Gastroesophageal sphincter (tissue), 4 donors: ENCODE measurements around the gene FEM1B. TPM values are rescaled to one million over a fixed set of nuclear protein-coding genes. Genes with fewer than 3 reads are reported as not detected.
A peak's percentile ranks its signal among the peaks of the same experiment; 100 is the strongest.

Experiments
- ATAC-seq: fragments of 150-250 bp; one replicate; pipeline ENCODE4 v1.9.1; 2016; ENCODE audit warnings: mild to moderate bottlenecking, moderate library complexity
- H3K27ac ChIP-seq, 4 donors: fragments of 200-600 bp; sonication (generic) in 3 of 4; 1 replicate in 3 of 4; 2 replicates in 1 of 4; pipeline ENCODE4 v1.5.1; 2016 to 2019
- H3K27me3 ChIP-seq: fragments of 200-600 bp; sonication (generic); one replicate; pipeline ENCODE4 v1.5.1; 2019
- H3K36me3 ChIP-seq, 2 donors: fragments of 200-600 bp; sonication (generic); one replicate each; pipeline ENCODE4 v1.5.1; 2019; ENCODE audit warnings: control low read depth in 1 of 2
- H3K4me1 ChIP-seq, 3 donors: fragments of 200-600 bp; sonication (generic); 1 replicate in 2 of 3; 2 replicates in 1 of 3; pipeline ENCODE4 v1.5.1; 2016 to 2019; ENCODE audit warnings: control low read depth in 2 of 3
- H3K4me3 ChIP-seq, 2 donors: fragments of 200-600 bp; sonication (generic); one replicate each; pipeline ENCODE4 v1.5.1; 2019; ENCODE audit warnings: mild to moderate bottlenecking in 1 of 2, moderate library complexity in 1 of 2
- H3K9me3 ChIP-seq, 3 donors: fragments of 200-600 bp; sonication (generic); one replicate each; pipeline ENCODE4 v1.5.1; 2017 to 2019; ENCODE audit warnings: control low read depth in 2 of 3
- CTCF ChIP-seq, 4 experiments: fragments of 200-600 bp in 2 of 4; fragments of 450-650 bp in 2 of 4; sonication (generic) in 1 of 4; IDR thresholded peaks; one replicate each; pipeline ENCODE4 v1.5.1; 2017 to 2019; ENCODE audit warnings: antibody characterized with exemption in 4 of 4, mild to moderate bottlenecking in 2 of 4, moderate library complexity in 2 of 4
- EP300 ChIP-seq: sonication (generic); formaldehyde crosslinking; IDR thresholded peaks from one replicate; pipeline ENCODE4 v1.6.1; 2017; ENCODE audit warnings: antibody characterized with exemption, mild to moderate bottlenecking
- POLR2A ChIP-seq, 2 donors: fragments of 450-650 bp; IDR thresholded peaks; one replicate each; pipeline ENCODE4 v1.6.1; 2017; ENCODE audit warnings: antibody characterized with exemption in 2 of 2, mild to moderate bottlenecking in 2 of 2, moderate library complexity in 1 of 2
- POLR2AphosphoS5 ChIP-seq: sonication (generic); formaldehyde crosslinking; IDR thresholded peaks from one replicate; pipeline ENCODE4 v1.6.1; 2017; ENCODE audit warnings: antibody characterized with exemption
- WGBS, 2 donors: methylation state at CpG; one replicate each; pipeline ENCODE4 v1.1.5; 2018; ENCODE audit warnings: low coverage in 1 of 2; 5-methylcytosine and 5-hydroxymethylcytosine counted together
- total RNA-seq, 4 donors: library from RNA; depleted of rRNA; stranded (reverse); fragments of >200 nt; gene quantifications; one replicate each; pipeline ENCODE4 v1.1.0, GENCODE V29; 2016

The FEM1B gene
- total RNA-seq, 4 donors from 2014 or later = 64.8 to 71.7 (median 67.5) TPM

GRCh38 chr15:68300115-68300940, 22.8 kb downstream of the FEM1B start:
- peaks cover 0 to 10% of the 10 kb centered on the region in 2 donors for H3K36me3 ChIP-seq
- H3K27ac ChIP-seq = peak overlapping the region in 3 of 4 donors; percentile 46 to 69 (median 47)
- H3K4me1 ChIP-seq = peaks cover 8 to 36% (median 8%) of the 10 kb centered on the region in 3 donors
- no peak overlapping the region for H3K4me3 ChIP-seq
- WGBS, 2 donors = 94 to 96% methylated on average over 6 of the region's 6 CpGs
- H3K27me3 ChIP-seq = no peaks in the 10 kb centered on the region
- H3K9me3 ChIP-seq = no peaks in the 10 kb centered on the region
- ATAC-seq = no peak
- TF ChIP-seq POLR2A (IDR thresholded peaks at IDR 0.05) = no peak
- no peak for TF ChIP-seq POLR2AphosphoS5
- no peak for TF ChIP-seq CTCF (IDR thresholded peaks at IDR 0.05)
- TF ChIP-seq EP300 = no peak

- Histone ChIP-seq H3K36me3 (peaks cover 0 to 10% of the 10 kb centered on the region in 2 donors), H3K4me1 (peaks cover 6 to 31% (median 9%) of the 10 kb centered on the region in 3 donors), H3K9me3 (no peaks in the 10 kb centered on the region), H3K4me3 (no peak overlapping the region), H3K27ac (peak overlapping the region in 1 of 4 donors; percentile 2), H3K27me3 (no peaks in the 10 kb centered on the region)
- no peak for ATAC-seq
- TF ChIP-seq CTCF (IDR thresholded peaks at IDR 0.05) (no peak), POLR2A (IDR thresholded peaks at IDR 0.05) (no peak), POLR2AphosphoS5 (no peak), EP300 (no peak)
- 83 to 88% methylated on average over 5 to 6 of the region's 8 CpGs for WGBS, 2 donors
Observed at GRCh38 chr15:68301301-68301700, 23.8 kb downstream of the FEM1B start.

- peaks cover 0 to 3% of the 10 kb centered on the region in 2 donors for H3K36me3 ChIP-seq
- H3K4me3 ChIP-seq = no peak overlapping the region
- H3K27me3 ChIP-seq = no peaks in the 10 kb centered on the region
- H3K27ac ChIP-seq = no peak overlapping the region
- no peak for ATAC-seq
- H3K4me1 ChIP-seq = peaks cover 6 to 40% (median 11%) of the 10 kb centered on the region in 3 donors
- WGBS, 2 donors = no CpG with 5 or more reads among the region's 6 CpGs
- H3K9me3 ChIP-seq = no peaks in the 10 kb centered on the region
- no peak for TF ChIP-seq POLR2A (IDR thresholded peaks at IDR 0.05)
- no peak for TF ChIP-seq EP300
- TF ChIP-seq CTCF (IDR thresholded peaks at IDR 0.05) = no peak
- no peak for TF ChIP-seq POLR2AphosphoS5
Observed at GRCh38 chr15:68302729-68303128, 25.2 kb downstream of the FEM1B start.

GRCh38 chr15:68303134-68303533, 25.6 kb downstream of the FEM1B start:
- Histone ChIP-seq H3K4me1 (peaks cover 6 to 37% (median 11%) of the 10 kb centered on the region in 3 donors), H3K36me3 (no peaks in the 10 kb centered on the region), H3K9me3 (no peaks in the 10 kb centered on the region), H3K4me3 (no peak overlapping the region), H3K27ac (no peak overlapping the region), H3K27me3 (no peaks in the 10 kb centered on the region)
- no peak for ATAC-seq
- WGBS, 2 donors = 56 to 100% methylated on average over 1 of the region's 2 CpGs
- TF ChIP-seq POLR2A (IDR thresholded peaks at IDR 0.05) = no peak
- no peak for TF ChIP-seq POLR2AphosphoS5
- no peak for TF ChIP-seq EP300
- TF ChIP-seq CTCF (IDR thresholded peaks at IDR 0.05) = no peak
